GM21515 (cell line): ENCODE measurements around the gene RPAIN.

Experiments used
- ATAC-seq: cut with Tn5 transposase; IDR thresholded peaks from one replicate; pipeline ENCODE4 v1.9.1; 2021; ENCODE audit not compliant: unreplicated experiment

RPAIN gene, protein sequence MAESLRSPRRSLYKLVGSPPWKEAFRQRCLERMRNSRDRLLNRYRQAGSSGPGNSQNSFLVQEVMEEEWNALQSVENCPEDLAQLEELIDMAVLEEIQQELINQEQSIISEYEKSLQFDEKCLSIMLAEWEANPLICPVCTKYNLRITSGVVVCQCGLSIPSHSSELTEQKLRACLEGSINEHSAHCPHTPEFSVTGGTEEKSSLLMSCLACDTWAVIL

DNA sequence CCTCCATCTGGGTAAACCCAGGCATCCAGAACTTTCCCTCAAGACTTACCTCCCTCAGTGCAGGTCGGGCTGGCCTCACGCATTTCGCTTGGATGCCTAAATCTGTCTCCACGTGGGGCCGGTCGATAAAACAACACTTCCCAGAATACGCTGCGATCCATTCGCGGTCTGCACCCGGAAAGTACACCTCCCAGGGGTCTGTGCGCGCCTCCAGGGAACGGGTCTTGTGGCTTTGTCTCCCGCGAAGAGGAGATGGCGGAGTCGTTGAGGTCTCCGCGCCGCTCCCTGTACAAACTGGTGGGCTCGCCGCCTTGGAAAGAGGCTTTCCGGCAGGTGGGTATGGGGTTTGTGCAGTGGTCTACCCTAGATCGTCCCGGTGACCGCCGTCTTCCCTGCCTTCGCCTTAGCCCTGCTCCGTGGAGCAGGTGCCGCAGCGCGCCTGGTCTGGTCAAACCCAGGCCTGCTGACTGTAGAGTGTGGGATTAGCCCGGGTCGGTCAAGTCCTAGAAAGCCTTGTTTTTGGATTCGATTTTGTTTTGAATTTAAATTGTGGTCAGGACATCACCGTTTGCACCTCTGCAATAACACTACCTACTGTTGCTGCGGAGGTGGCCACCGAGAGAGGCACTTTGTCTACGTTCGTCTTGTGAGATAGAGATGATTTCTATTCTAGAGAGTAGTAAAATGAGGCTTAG lies at the start of gene RPAIN:
TSS of gene RPAIN (plus strand) at position 224 of the 695 bp plus-strand sequence. CDS start at position 253, 29 bp downstream.
- ATAC-seq = peak; percentile 48

- no peak for ATAC-seq
Observed at GRCh38 chr17:5370411-5370810, 49.6 kb upstream of the RPAIN start.

DNA sequence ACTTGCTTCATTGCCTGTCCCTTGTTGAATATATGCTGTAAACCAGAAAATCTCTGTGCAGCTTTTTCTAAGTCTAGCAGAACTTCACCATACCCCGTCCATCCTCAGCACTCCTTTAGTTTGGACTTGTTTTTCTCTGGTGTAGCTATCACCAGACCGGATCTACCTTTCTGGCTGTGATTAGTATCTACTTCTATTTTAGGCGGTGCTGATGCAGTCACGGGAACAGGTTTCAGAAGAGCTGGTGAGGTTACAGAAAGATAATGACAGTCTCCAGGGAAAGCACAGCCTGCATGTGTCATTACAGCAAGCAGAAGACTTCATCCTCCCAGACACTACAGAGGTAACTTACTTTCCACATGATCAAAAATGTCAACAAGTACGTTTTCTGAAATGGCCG lies 46.9 kb upstream of the RPAIN start:
- ATAC-seq = no peak

DNA sequence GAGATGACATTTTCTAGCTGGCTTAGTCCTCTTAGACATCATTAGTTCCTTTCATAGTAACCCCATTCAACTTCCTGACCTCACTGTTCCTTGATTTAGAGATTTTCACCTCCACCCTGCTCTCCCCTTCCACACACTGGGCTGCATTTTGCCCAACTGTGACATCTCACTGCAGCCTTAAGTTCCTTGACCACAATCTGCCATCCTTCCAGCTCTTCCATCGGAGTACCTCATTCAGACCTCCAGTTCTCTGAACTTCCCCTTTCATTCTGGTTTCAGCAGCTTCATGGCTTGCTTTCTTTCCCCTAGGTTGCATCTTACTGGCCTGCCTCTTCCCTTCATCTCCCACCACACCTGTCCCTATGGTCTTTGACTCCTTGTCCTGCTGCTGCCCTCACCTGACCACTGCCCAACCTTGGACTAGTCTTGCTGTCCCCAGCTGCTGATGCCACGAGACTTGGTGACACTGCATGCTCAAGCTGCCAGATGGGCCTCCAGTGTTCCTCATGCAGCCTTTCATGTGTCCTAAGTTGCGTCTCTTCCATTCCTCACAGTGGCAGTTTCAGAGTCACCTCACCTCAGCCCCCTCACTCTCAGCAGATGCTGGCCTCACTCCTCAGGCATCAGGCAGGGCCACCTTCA lies 41.3 kb upstream of the RPAIN start:
- ATAC-seq = no peak

GRCh38 chr17:5379351-5380107 lies 40.5 kb upstream of the RPAIN start:
- no peak for ATAC-seq

- ATAC-seq = no peak
Observed at GRCh38 chr17:5380491-5381135, 39.4 kb upstream of the RPAIN start.

- ATAC-seq = no peak
Observed at GRCh38 chr17:5381542-5381941, 38.4 kb upstream of the RPAIN start.

DNA sequence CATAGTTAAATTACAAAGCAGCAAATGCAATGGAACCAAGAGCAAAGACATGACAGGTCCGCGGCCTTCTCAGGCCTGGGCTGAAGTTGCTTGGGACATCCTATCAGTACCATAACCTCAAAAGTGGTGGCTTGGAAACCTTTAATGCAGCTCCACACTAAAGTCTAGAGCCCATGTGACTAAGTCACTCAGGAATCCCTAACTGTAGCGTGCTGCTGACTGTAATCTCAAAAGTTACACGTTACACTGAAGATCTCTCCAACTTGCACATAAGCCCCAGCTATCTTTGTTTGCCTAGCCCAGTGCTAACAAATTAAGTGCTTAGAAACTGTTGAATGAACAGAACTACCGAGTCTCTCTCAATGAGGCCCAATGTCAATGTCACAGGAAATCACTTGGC lies 28.3 kb upstream of the RPAIN start:
- no peak for ATAC-seq

DNA sequence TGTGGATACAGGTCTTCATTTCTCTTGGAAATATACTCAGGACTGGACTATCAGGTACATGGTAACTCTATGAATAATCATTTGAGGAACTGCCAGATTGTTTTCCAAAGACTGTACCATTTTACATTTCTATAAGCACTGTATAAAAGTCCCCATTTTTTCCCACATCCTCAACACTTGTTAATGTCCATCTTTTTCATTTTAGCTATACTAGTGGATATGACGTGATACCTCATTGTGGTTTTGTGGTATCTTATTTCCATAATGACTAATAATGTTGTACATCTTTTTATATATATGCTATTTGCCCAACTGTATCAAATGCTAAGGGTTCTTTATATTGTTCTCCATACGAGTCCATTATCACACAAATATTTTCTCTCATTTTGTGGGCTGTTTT lies 23.4 kb upstream of the RPAIN start:
- no peak for ATAC-seq

- ATAC-seq = no peak
Observed at GRCh38 chr17:5399767-5400166, 20.2 kb upstream of the RPAIN start.

GRCh38 chr17:5405400-5405799 lies 14.6 kb upstream of the RPAIN start:
- ATAC-seq = no peak

GRCh38 chr17:5408186-5408585 lies 11.8 kb upstream of the RPAIN start:
- ATAC-seq = no peak

DNA sequence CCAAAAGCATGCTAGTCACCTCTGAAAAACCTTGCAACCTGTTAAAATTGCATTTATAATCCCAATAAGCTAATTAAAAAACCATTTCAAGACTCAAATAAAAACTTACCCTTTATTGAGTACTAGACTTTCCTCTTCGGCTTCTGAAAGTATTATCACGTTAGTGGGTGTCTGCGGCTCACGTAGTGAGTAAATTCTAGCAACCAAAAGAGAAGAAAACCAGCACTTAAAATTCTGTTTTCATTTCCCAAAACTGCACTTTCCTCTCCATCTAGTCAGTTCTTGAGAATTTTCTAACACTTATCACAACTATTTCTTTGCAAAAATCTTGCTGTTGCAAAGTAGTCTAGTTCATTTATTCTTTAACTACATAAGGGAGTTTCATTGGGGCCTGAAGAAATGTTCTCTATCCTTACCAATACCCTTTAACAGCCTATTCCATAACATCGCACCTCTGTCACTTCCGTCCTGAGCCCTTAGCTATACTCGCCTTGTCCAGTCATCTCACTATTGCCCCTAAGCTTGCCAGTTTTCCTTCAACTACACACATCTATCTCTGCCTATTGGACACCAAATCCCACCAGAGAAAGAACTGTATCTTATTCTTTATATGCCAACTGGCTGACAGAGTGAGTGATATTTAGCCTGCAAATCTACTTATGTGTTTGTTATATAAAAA lies 9.2 kb upstream of the RPAIN start:
- ATAC-seq = no peak

GRCh38 chr17:5413682-5414081 lies 6.3 kb upstream of the RPAIN start:
- ATAC-seq = no peak

DNA sequence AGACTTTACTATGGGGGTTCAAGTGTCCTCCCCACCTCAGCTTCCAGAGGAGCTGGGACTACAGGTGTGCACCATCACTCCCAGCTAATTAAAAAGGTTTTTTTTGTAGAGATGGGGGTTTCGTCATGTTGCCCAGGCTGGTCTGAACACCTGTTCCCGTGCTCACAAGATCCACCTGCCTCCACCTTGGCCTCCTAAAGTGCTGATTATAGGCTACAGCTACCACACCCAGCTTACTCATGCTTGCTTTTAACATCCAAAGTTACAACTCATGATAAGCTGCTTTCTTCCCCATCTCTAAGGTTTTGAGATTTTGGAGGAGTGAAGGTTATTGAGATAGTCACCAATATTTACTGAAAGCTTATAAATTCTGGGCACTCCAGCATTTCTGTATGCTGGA lies 3.1 kb upstream of the RPAIN start:
- no peak for ATAC-seq

DNA sequence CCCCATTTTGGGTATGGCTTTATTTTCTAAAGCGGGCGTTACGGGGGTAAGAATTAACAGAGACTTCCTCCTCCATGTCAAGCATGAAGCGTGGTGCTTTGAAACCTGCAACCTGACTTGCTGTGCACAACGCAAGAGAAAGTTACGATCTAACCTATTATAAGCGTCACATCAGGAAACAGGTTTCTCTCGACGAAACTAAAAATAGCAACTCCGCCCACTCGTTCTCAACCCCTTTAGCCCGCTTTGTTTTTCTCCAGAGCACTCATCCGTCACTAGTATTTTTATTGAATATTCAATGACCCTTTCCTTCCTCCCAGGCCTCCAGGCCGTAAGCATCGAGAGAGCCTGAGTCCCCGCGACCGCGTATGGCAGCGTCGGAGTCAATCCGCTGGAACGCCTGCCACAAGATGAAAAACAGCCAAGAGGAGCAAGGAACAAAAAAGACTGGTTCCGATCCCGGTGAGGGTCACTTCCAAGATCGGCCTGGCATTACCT lies 1.1 kb upstream of the RPAIN start:
- ATAC-seq = peak; percentile 36

GRCh38 chr17:5419356-5419958 lies 525 bp upstream of the RPAIN start, which contains the start of gene NUP88:
Gene NUP88 (minus strand): TSS chr17:5419662. CDS start chr17:5419650, 12 bp downstream.
- ATAC-seq = peak; percentile 79

- ATAC-seq = no peak
Observed at GRCh38 chr17:5422505-5422904, 2.5 kb downstream of the RPAIN start.

DNA sequence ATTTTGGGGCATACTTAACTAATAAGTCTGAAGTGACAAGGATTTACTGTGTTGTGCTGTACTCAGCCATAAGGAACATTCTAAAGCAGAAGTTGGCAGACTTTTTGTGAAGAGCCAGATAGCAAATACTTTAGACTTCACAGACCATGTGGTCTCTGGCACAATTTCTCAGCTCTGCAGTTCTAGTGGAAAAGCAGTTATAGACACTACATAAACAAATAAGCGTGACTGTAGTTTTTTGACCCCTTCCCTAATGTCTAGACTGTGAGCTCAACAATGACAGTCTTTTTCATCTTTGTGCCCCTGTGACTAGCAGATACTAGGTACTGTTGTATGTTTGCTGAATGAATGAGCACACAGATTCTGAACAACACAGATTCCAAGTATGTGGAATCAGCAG lies 4.9 kb downstream of the RPAIN start:
- no peak for ATAC-seq

DNA sequence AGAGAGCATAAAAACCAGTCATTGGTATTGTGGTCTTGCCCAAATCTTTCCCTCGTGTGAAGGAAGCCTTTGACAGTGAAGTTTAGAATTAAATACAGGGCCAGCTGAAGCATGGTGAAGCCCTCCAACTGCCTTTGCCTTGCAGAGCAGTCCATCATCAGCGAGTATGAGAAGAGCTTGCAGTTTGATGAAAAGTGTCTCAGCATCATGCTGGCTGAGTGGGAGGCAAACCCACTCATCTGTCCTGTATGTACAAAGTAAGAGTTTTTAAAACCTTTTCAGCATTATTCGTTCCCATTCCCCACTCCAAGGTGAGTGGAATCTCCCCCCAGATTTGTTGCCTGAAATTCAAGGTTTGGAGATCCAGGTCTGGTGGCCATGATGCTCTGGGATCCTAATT lies 5.8 kb downstream of the RPAIN start:
- no peak for ATAC-seq
